Measurements from ENCODE around the gene ZFPM1. TPM values are rescaled to one million over a fixed set of nuclear protein-coding genes. Genes with fewer than 3 reads are reported as not detected.

Gene ZFPM1
- total and polyA plus RNA-seq, 2 experiments from 2014 or later = 0.53 to 2.2 TPM

DNA sequence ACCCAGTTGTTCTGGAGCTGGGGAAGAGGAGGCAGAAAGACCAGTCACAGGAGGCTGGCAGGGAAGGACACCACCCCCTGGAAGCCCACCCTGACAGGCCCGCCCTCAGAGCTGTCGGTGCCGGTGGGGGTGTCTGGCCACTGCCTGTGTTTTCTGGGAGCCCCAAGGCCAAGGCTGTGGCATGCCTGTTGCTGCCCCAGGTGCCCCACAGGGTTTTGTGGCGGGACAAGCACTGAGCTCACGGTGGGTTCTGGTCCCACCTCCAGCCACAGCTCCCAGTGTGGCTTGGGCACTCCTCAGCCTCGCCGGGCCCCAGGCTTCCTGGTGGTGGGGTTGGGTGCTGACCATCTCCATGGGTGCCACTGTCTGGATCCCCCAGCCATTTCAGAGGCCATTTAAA is 58.0 kb downstream of the ZFPM1 start:
- Mint-ChIP-seq H3K4me1 (0 out of 3 replicates have a peak, but pooled peaks cover 2% of the 10 kb centered on the region), H3K27me3 (ENCODE audit: insufficient read depth, low read depth, poor library complexity) (peaks cover 12% of the 10 kb centered on the region), H3K4me3 (no peak overlapping the region), H3K36me3 (ENCODE audit: low read depth) (no peaks in the 10 kb centered on the region), H3K9me3 (no peaks in the 10 kb centered on the region), H3K27ac (no peak overlapping the region)
- Histone ChIP-seq H3K36me3 (ENCODE audit: insufficient read depth) (no peaks in the 10 kb centered on the region), H3K9me2 (ENCODE audit: insufficient read depth) (no peaks in the 10 kb centered on the region), H3K4me2 (no peak overlapping the region), H3F3A (replicated peaks; ENCODE audit: low read depth) (no peaks in the 10 kb centered on the region), H3K4me3 (no peak overlapping the region), H3K27me3 (ENCODE audit: insufficient read depth) (no peaks in the 10 kb centered on the region), H2AFZ (no peak overlapping the region), H4K20me1 (replicated peaks; ENCODE audit: insufficient read depth) (no peaks in the 10 kb centered on the region), H3K4me1 (ENCODE audit: insufficient read depth) (no peaks in the 10 kb centered on the region), H3K79me2 (replicated peaks; ENCODE audit: insufficient read depth) (no peaks in the 10 kb centered on the region), H3K27ac (ENCODE audit: low read depth) (no peak overlapping the region)
- TF ChIP-seq, protein P1, sequence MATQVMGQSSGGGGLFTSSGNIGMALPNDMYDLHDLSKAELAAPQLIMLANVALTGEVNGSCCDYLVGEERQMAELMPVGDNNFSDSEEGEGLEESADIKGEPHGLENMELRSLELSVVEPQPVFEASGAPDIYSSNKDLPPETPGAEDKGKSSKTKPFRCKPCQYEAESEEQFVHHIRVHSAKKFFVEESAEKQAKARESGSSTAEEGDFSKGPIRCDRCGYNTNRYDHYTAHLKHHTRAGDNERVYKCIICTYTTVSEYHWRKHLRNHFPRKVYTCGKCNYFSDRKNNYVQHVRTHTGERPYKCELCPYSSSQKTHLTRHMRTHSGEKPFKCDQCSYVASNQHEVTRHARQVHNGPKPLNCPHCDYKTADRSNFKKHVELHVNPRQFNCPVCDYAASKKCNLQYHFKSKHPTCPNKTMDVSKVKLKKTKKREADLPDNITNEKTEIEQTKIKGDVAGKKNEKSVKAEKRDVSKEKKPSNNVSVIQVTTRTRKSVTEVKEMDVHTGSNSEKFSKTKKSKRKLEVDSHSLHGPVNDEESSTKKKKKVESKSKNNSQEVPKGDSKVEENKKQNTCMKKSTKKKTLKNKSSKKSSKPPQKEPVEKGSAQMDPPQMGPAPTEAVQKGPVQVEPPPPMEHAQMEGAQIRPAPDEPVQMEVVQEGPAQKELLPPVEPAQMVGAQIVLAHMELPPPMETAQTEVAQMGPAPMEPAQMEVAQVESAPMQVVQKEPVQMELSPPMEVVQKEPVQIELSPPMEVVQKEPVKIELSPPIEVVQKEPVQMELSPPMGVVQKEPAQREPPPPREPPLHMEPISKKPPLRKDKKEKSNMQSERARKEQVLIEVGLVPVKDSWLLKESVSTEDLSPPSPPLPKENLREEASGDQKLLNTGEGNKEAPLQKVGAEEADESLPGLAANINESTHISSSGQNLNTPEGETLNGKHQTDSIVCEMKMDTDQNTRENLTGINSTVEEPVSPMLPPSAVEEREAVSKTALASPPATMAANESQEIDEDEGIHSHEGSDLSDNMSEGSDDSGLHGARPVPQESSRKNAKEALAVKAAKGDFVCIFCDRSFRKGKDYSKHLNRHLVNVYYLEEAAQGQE (IDR thresholded peaks at IDR 0.05; ENCODE audit: unreplicated experiment) = no peak
- TF ChIP-seq ZNF114 (CRISPR knock-in tag; IDR thresholded peaks at IDR 0.05) (no peak), EZH2 (IDR thresholded peaks at IDR 0.05; ENCODE audit: low read depth, unreplicated experiment) (no peak), STAT1 (IDR thresholded peaks at IDR 0.05; ENCODE audit: unreplicated experiment) (no peak), JUNB (IDR thresholded peaks at IDR 0.05; ENCODE audit: unreplicated experiment) (no peak), CREB1 (CRISPR knock-in tag; IDR thresholded peaks at IDR 0.05; ENCODE audit: low read depth) (no peak)
- TF ChIP-seq, protein P2, sequence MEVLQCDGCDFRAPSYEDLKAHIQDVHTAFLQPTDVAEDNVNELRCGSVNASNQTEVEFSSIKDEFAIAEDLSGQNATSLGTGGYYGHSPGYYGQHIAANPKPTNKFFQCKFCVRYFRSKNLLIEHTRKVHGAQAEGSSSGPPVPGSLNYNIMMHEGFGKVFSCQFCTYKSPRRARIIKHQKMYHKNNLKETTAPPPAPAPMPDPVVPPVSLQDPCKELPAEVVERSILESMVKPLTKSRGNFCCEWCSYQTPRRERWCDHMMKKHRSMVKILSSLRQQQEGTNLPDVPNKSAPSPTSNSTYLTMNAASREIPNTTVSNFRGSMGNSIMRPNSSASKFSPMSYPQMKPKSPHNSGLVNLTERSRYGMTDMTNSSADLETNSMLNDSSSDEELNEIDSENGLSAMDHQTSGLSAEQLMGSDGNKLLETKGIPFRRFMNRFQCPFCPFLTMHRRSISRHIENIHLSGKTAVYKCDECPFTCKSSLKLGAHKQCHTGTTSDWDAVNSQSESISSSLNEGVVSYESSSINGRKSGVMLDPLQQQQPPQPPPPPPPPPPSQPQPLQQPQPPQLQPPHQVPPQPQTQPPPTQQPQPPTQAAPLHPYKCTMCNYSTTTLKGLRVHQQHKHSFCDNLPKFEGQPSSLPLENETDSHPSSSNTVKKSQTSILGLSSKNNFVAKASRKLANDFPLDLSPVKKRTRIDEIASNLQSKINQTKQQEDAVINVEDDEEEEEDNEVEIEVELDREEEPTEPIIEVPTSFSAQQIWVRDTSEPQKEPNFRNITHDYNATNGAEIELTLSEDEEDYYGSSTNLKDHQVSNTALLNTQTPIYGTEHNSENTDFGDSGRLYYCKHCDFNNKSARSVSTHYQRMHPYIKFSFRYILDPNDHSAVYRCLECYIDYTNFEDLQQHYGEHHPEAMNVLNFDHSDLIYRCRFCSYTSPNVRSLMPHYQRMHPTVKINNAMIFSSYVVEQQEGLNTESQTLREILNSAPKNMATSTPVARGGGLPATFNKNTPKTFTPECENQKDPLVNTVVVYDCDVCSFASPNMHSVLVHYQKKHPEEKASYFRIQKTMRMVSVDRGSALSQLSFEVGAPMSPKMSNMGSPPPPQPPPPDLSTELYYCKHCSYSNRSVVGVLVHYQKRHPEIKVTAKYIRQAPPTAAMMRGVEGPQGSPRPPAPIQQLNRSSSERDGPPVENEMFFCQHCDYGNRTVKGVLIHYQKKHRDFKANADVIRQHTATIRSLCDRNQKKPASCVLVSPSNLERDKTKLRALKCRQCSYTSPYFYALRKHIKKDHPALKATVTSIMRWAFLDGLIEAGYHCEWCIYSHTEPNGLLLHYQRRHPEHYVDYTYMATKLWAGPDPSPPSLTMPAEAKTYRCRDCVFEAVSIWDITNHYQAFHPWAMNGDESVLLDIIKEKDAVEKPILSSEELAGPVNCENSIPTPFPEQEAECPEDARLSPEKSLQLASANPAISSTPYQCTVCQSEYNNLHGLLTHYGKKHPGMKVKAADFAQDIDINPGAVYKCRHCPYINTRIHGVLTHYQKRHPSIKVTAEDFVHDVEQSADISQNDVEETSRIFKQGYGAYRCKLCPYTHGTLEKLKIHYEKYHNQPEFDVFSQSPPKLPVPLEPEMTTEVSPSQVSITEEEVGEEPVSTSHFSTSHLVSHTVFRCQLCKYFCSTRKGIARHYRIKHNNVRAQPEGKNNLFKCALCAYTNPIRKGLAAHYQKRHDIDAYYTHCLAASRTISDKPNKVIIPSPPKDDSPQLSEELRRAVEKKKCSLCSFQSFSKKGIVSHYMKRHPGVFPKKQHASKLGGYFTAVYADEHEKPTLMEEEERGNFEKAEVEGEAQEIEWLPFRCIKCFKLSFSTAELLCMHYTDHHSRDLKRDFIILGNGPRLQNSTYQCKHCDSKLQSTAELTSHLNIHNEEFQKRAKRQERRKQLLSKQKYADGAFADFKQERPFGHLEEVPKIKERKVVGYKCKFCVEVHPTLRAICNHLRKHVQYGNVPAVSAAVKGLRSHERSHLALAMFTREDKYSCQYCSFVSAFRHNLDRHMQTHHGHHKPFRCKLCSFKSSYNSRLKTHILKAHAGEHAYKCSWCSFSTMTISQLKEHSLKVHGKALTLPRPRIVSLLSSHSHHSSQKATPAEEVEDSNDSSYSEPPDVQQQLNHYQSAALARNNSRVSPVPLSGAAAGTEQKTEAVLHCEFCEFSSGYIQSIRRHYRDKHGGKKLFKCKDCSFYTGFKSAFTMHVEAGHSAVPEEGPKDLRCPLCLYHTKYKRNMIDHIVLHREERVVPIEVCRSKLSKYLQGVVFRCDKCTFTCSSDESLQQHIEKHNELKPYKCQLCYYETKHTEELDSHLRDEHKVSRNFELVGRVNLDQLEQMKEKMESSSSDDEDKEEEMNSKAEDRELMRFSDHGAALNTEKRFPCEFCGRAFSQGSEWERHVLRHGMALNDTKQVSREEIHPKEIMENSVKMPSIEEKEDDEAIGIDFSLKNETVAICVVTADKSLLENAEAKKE (CRISPR knock-in tag; IDR thresholded peaks at IDR 0.05) = no peak
- DNase-seq (ENCODE audit: low spot score) (no peak), ATAC-seq (no peak)

All from GM23338 (cell line).